ENCODE results near the gene YOD1.

The YOD1 gene

DNA sequence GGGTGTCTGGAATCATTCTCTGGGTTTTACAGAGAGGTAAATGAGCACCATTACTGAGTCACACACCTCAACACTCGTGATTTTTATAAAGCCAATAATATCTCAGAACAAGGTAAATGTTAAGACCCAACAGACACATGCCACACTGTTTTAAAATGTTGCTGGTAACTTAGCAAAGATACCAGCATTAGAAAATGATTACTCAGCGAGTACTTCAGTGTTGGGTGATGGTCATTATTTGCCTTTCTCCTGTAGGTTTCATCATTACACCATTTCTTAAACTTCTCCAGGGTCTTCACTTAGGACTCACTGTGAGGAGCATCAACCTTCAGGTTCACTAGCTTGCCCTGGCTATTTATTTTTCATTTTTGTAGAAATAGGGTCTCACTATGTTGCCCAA is 30.8 kb upstream of the YOD1 start:
- Histone ChIP-seq H3K4me1 (ENCODE audit: control insufficient read depth, insufficient read depth, low read length) (no peaks in the 10 kb centered on the region), H3K36me3 (ENCODE audit: insufficient read depth, low read length) (no peaks in the 10 kb centered on the region), H3K9me3 (replicated peaks; ENCODE audit: low read length) (no peaks in the 10 kb centered on the region), H3K4me3 (ENCODE audit: low read length) (no peak overlapping the region), H3K27me3 (ENCODE audit: control insufficient read depth, insufficient read depth, low read length) (peaks cover 13% of the 10 kb centered on the region), H3K9ac (ENCODE audit: low read depth, low read length) (no peak overlapping the region), H3K4me2 (ENCODE audit: low read length) (no peak overlapping the region)

DNA sequence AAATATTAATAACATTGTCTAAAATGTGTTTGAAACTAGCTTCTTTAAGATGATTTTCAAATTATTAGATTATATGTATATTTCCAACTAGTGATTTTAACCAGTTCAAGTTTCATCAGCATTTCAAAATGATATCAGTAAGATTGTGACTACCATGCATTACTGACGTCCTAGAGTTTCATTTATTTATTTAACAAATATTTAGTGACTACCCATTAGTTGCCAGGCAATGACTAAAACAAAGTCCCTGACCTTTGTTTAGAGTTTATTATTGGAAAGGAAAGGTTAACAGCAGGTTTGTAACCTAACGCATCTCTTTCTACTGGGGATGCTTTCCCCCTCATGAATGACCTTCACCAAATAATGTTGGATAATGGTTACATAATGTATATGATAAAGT is 30.1 kb upstream of the YOD1 start:
- H3K9me3 ChIP-seq (replicated peaks; ENCODE audit: low read length) = no peaks in the 10 kb centered on the region
- H3K4me1 ChIP-seq (ENCODE audit: control insufficient read depth, insufficient read depth, low read length) = no peaks in the 10 kb centered on the region
- no peak overlapping the region for H3K4me3 ChIP-seq (ENCODE audit: low read length)
- H3K9ac ChIP-seq (ENCODE audit: low read depth, low read length) = no peak overlapping the region
- peaks cover 12% of the 10 kb centered on the region for H3K27me3 ChIP-seq (ENCODE audit: control insufficient read depth, insufficient read depth, low read length)
- H3K36me3 ChIP-seq (ENCODE audit: insufficient read depth, low read length) = no peaks in the 10 kb centered on the region
- H3K4me2 ChIP-seq (ENCODE audit: low read length) = no peak overlapping the region

- no peaks in the 10 kb centered on the region for H3K36me3 ChIP-seq (ENCODE audit: insufficient read depth, low read length)
- no peaks in the 10 kb centered on the region for H3K9me3 ChIP-seq (replicated peaks; ENCODE audit: low read length)
- peaks cover 9% of the 10 kb centered on the region for H3K27me3 ChIP-seq (ENCODE audit: control insufficient read depth, insufficient read depth, low read length)
- no peak overlapping the region for H3K4me2 ChIP-seq (ENCODE audit: low read length)
- no peaks in the 10 kb centered on the region for H3K4me1 ChIP-seq (ENCODE audit: control insufficient read depth, insufficient read depth, low read length)
- H3K9ac ChIP-seq (ENCODE audit: low read depth, low read length) = no peak overlapping the region
- H3K4me3 ChIP-seq (ENCODE audit: low read length) = no peak overlapping the region
These were observed 28.8 kb upstream of the YOD1 start for GRCh38 chr1:207079706-207080241.

DNA sequence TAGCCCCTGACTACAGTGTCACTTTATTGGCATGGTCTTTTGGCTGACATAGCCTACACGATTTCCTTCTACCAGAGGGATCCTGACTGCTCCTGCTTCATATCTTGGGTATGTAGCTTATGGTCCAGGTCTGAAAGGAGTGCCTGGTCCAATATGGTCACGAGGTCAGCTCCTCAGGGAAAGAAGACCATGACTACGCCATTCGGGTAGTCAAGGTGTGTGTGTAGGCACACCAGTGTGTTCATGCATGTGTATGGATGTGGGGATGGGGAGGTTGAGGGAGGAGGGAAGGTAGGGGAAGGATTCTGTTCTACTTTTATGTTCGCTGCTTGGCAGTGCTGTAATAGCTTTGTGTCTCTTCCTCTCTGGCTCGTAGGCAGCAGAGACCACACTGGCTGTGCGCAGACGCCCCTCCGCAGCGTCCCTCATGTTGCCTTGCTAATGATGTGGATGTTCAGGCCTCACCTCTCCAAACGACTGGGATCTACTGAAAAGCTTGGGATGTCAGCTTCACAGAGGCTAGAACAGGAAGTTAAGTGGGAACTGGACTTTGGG is 27.6 kb upstream of the YOD1 start:
- Histone ChIP-seq H3K4me2 (ENCODE audit: low read length) (no peak overlapping the region), H3K4me1 (ENCODE audit: control insufficient read depth, insufficient read depth, low read length) (no peaks in the 10 kb centered on the region), H3K9me3 (replicated peaks; ENCODE audit: low read length) (no peaks in the 10 kb centered on the region), H3K27me3 (ENCODE audit: control insufficient read depth, insufficient read depth, low read length) (peaks cover under 1% of the 10 kb centered on the region), H3K36me3 (ENCODE audit: insufficient read depth, low read length) (no peaks in the 10 kb centered on the region), H3K4me3 (ENCODE audit: low read length) (no peak overlapping the region), H3K9ac (ENCODE audit: low read depth, low read length) (no peak overlapping the region)

GRCh38 chr1:207077470-207078377 is 26.7 kb upstream of the YOD1 start:
- H3K4me1 ChIP-seq (ENCODE audit: control insufficient read depth, insufficient read depth, low read length) = no peaks in the 10 kb centered on the region
- H3K4me2 ChIP-seq (ENCODE audit: low read length) = no peak overlapping the region
- H3K36me3 ChIP-seq (ENCODE audit: insufficient read depth, low read length) = no peaks in the 10 kb centered on the region
- H3K9me3 ChIP-seq (replicated peaks; ENCODE audit: low read length) = no peaks in the 10 kb centered on the region
- no peak overlapping the region for H3K9ac ChIP-seq (ENCODE audit: low read depth, low read length)
- H3K27me3 ChIP-seq (ENCODE audit: control insufficient read depth, insufficient read depth, low read length) = no peaks in the 10 kb centered on the region
- H3K4me3 ChIP-seq (ENCODE audit: low read length) = no peak overlapping the region

GRCh38 chr1:207077012-207077411 is 26.0 kb upstream of the YOD1 start:
- Histone ChIP-seq H3K27me3 (ENCODE audit: control insufficient read depth, insufficient read depth, low read length) (no peaks in the 10 kb centered on the region), H3K4me3 (ENCODE audit: low read length) (no peak overlapping the region), H3K9me3 (replicated peaks; ENCODE audit: low read length) (no peaks in the 10 kb centered on the region), H3K9ac (ENCODE audit: low read depth, low read length) (no peak overlapping the region), H3K4me1 (ENCODE audit: control insufficient read depth, insufficient read depth, low read length) (no peaks in the 10 kb centered on the region), H3K36me3 (ENCODE audit: insufficient read depth, low read length) (no peaks in the 10 kb centered on the region), H3K4me2 (ENCODE audit: low read length) (no peak overlapping the region)

- H3K9ac ChIP-seq (ENCODE audit: low read depth, low read length) = no peak overlapping the region
- H3K4me2 ChIP-seq (ENCODE audit: low read length) = no peak overlapping the region
- no peak overlapping the region for H3K4me3 ChIP-seq (ENCODE audit: low read length)
- H3K27me3 ChIP-seq (ENCODE audit: control insufficient read depth, insufficient read depth, low read length) = no peaks in the 10 kb centered on the region
- no peaks in the 10 kb centered on the region for H3K36me3 ChIP-seq (ENCODE audit: insufficient read depth, low read length)
- no peaks in the 10 kb centered on the region for H3K4me1 ChIP-seq (ENCODE audit: control insufficient read depth, insufficient read depth, low read length)
- H3K9me3 ChIP-seq (replicated peaks; ENCODE audit: low read length) = no peaks in the 10 kb centered on the region
These were observed 25.4 kb upstream of the YOD1 start for GRCh38 chr1:207076181-207076955.

GRCh38 chr1:207073906-207074820 is 23.2 kb upstream of the YOD1 start:
- H3K9me3 ChIP-seq (replicated peaks; ENCODE audit: low read length) = no peaks in the 10 kb centered on the region
- no peaks in the 10 kb centered on the region for H3K36me3 ChIP-seq (ENCODE audit: insufficient read depth, low read length)
- H3K4me2 ChIP-seq (ENCODE audit: low read length) = no peak overlapping the region
- no peaks in the 10 kb centered on the region for H3K4me1 ChIP-seq (ENCODE audit: control insufficient read depth, insufficient read depth, low read length)
- H3K4me3 ChIP-seq (ENCODE audit: low read length) = no peak overlapping the region
- H3K9ac ChIP-seq (ENCODE audit: low read depth, low read length) = no peak overlapping the region
- no peaks in the 10 kb centered on the region for H3K27me3 ChIP-seq (ENCODE audit: control insufficient read depth, insufficient read depth, low read length)

DNA sequence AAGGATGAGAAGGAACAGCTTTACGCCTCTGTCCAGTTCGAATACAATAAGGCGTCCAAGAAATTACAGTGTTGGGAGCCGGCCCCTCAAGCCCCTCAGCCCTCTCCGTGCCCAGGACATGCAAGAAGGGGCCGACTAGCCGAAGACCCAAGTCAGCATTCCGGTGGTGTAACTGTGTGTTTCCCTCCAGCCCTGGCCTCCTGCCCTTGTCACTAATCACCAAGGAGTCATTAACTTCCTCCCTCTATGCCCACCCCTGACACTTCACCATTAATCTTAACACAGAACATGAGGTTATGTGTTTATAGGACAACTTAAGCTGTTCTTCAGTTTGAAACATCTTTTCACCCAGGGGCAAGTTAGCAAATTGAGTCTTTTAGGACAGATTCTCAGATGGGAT is 21.2 kb upstream of the YOD1 start:
- Histone ChIP-seq H3K36me3 (ENCODE audit: insufficient read depth, low read length) (no peaks in the 10 kb centered on the region), H3K9ac (ENCODE audit: low read depth, low read length) (no peak overlapping the region), H3K4me3 (ENCODE audit: low read length) (no peak overlapping the region), H3K4me2 (ENCODE audit: low read length) (no peak overlapping the region), H3K9me3 (replicated peaks; ENCODE audit: low read length) (no peaks in the 10 kb centered on the region), H3K4me1 (ENCODE audit: control insufficient read depth, insufficient read depth, low read length) (no peaks in the 10 kb centered on the region), H3K27me3 (ENCODE audit: control insufficient read depth, insufficient read depth, low read length) (no peaks in the 10 kb centered on the region)

GRCh38 chr1:207071426-207071825 is 20.4 kb upstream of the YOD1 start:
- no peak overlapping the region for H3K4me3 ChIP-seq (ENCODE audit: low read length)
- H3K9ac ChIP-seq (ENCODE audit: low read depth, low read length) = no peak overlapping the region
- no peaks in the 10 kb centered on the region for H3K36me3 ChIP-seq (ENCODE audit: insufficient read depth, low read length)
- H3K9me3 ChIP-seq (replicated peaks; ENCODE audit: low read length) = no peaks in the 10 kb centered on the region
- no peak overlapping the region for H3K4me2 ChIP-seq (ENCODE audit: low read length)
- H3K4me1 ChIP-seq (ENCODE audit: control insufficient read depth, insufficient read depth, low read length) = no peaks in the 10 kb centered on the region
- H3K27me3 ChIP-seq (ENCODE audit: control insufficient read depth, insufficient read depth, low read length) = no peaks in the 10 kb centered on the region

DNA sequence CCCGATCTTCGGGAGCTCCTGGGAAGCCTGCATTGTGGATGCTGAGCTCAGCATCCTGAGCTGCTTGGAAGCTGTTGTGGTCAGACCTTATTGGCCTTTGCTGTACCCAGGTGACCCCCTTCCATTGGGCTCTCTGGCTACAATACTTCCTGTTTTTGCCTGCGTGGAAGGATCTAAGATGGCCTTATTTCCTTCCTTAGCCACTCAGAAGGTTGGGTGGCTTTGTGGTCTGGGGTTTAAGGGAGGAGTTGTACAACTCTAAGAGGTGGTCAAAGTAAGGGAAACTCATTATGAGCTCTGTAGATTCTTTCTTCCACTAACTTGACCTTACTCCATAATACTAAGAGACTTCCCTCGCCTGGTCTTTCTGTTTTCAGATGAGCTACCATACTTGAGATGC is 19.8 kb upstream of the YOD1 start:
- no peaks in the 10 kb centered on the region for H3K36me3 ChIP-seq (ENCODE audit: insufficient read depth, low read length)
- no peak overlapping the region for H3K4me2 ChIP-seq (ENCODE audit: low read length)
- no peaks in the 10 kb centered on the region for H3K4me1 ChIP-seq (ENCODE audit: control insufficient read depth, insufficient read depth, low read length)
- no peak overlapping the region for H3K4me3 ChIP-seq (ENCODE audit: low read length)
- H3K9ac ChIP-seq (ENCODE audit: low read depth, low read length) = no peak overlapping the region
- H3K27me3 ChIP-seq (ENCODE audit: control insufficient read depth, insufficient read depth, low read length) = no peaks in the 10 kb centered on the region
- H3K9me3 ChIP-seq (replicated peaks; ENCODE audit: low read length) = no peaks in the 10 kb centered on the region

All from skeletal muscle satellite cell (primary cell).